HCT116 (cell line): ENCODE data around the gene PPHLN1. TPM values are rescaled to one million over a fixed set of nuclear protein-coding genes. Genes with fewer than 3 reads are reported as not detected.

Experiments
- ATAC-seq: fragments of 200-7000 bp; cut with Tn5 transposase; 2 replicates; pipeline ENCODE4 v1.9.1; 2020; ENCODE audit warnings: mild to moderate bottlenecking, moderate library complexity
- BruUV-seq: library from RNA; stranded (reverse); fragments of 400-500 nt; replicated peaks from 2 replicates; lab custom pipeline; 2021; lab: Mats Ljungman, UMichigan
- CTCF ChIA-PET: fragments of 300-600 bp; sonication (Branson Sonifier 250); formaldehyde crosslinking; loops from one replicate; lab custom pipeline; 2021; ENCODE audit warnings: antibody characterized with exemption; lab: Charles Lee
- POLR2A ChIA-PET: fragments of 300-600, 350-600 bp; sonication (Branson Sonifier 250); formaldehyde crosslinking; loops from one replicate; lab custom pipeline; 2021; ENCODE audit warnings: antibody characterized with exemption; lab: Charles Lee
- RAD21 ChIA-PET, 2 experiments: fragments of 300-600 bp; sonication (Branson Sonifier 250); formaldehyde crosslinking; loops; one replicate each; lab custom pipeline; 2023; ENCODE audit warnings: low total read pairs in 2 of 2; ENCODE audit not compliant: uncharacterized antibody in 2 of 2, unreplicated experiment in 2 of 2, low non-redundant PET in 1 of 2; lab: Charles Lee
- DNase-seq: peaks from one replicate; pipeline ENCODE4 v3.0.0-alpha.2; 2010; ENCODE audit warnings: low read depth, low spot score
- H2AFZ ChIP-seq: fragments of 200-600 bp; shearing (Covaris generic), sonication (generic); 2 replicates; pipeline ENCODE4 v1.6.1; 2017; ENCODE audit warnings: low read depth, mixed run types, mixed read lengths, antibody characterized with exemption, low read length; ENCODE audit not compliant: poor library complexity, severe bottlenecking
- H3K27ac ChIP-seq: 2 replicates; pipeline ENCODE4 v1.5.1; 2012; ENCODE audit warnings: low read depth, low read length
- H3K27me3 ChIP-seq: fragments of 200-600 bp; sonication (generic); 2 replicates; pipeline ENCODE4 v1.6.1; 2016; ENCODE audit warnings: mixed run types, low read length, mixed read lengths; ENCODE audit not compliant: insufficient read depth
- H3K36me3 ChIP-seq, 2 experiments: fragments of 200-500 bp in 1 of 2; fragments of 200-600 bp in 1 of 2; sonication (Bioruptor generic) in 1 of 2; sonication (generic) in 1 of 2; 2 replicates each; pipeline versions ENCODE4 v1.5.1 to v1.6.1; 2014 to 2016; ENCODE audit warnings: low read length in 2 of 2, inconsistent platforms in 1 of 2, mixed read lengths in 1 of 2, mixed run types in 1 of 2; ENCODE audit not compliant: insufficient read depth in 2 of 2, control insufficient read depth in 1 of 2
- H3K4me1 ChIP-seq, 2 experiments: fragments of 200-600 bp in 1 of 2; sonication (generic) in 1 of 2; 2 replicates each; pipeline versions ENCODE4 v1.5.1 to v1.6.1; 2012 to 2017; ENCODE audit warnings: low read length in 2 of 2, inconsistent platforms in 1 of 2, mild to moderate bottlenecking in 1 of 2, mixed read lengths in 1 of 2, mixed run types in 1 of 2, moderate library complexity in 1 of 2; ENCODE audit not compliant: insufficient read depth in 2 of 2, control insufficient read depth in 1 of 2
- H3K4me2 ChIP-seq: fragments of 200-600 bp; sonication (generic); 2 replicates; pipeline ENCODE4 v1.6.1; 2017; ENCODE audit warnings: mixed run types, low read length, mixed read lengths
- H3K4me3 ChIP-seq, 2 experiments: fragments of 200-600 bp in 1 of 2; sonication (generic) in 1 of 2; replicated peaks in 1 of 2; 2 replicates each; pipeline ENCODE4 v1.5.1; 2011 to 2016; ENCODE audit warnings: low read length in 2 of 2, control low read depth in 1 of 2, low read depth in 1 of 2, mild to moderate bottlenecking in 1 of 2, mixed read lengths in 1 of 2, mixed run types in 1 of 2
- H3K79me2 ChIP-seq: fragments of 200-600 bp; sonication (generic); 2 replicates; pipeline ENCODE4 v1.6.1; 2017; ENCODE audit warnings: mild to moderate bottlenecking, mixed run types, low read length, moderate library complexity, mixed read lengths; ENCODE audit not compliant: insufficient read depth
- H3K9ac ChIP-seq: fragments of 200-600 bp; sonication (generic); 2 replicates; pipeline ENCODE4 v1.6.1; 2016; ENCODE audit warnings: low read length, mixed read lengths
- H3K9me2 ChIP-seq: fragments of 200-600 bp; sonication (generic), shearing (Covaris generic); 2 replicates; pipeline ENCODE4 v1.6.1; 2017; ENCODE audit warnings: mixed run types, mild to moderate bottlenecking, moderate library complexity; ENCODE audit not compliant: insufficient read depth
- H3K9me3 ChIP-seq, 2 experiments: fragments of 200-500 bp in 1 of 2; fragments of 200-600 bp in 1 of 2; sonication (Bioruptor generic) in 1 of 2; sonication (generic) in 1 of 2; 2 replicates each; pipeline ENCODE4 v1.6.1; 2014 to 2017; ENCODE audit warnings: low read length in 2 of 2, mixed read lengths in 2 of 2, inconsistent platforms in 1 of 2, low read depth in 1 of 2, mild to moderate bottlenecking in 1 of 2, mixed run types in 1 of 2, moderate library complexity in 1 of 2; ENCODE audit not compliant: control insufficient read depth in 1 of 2, insufficient read depth in 1 of 2
- H4K20me1 ChIP-seq: fragments of 200-600 bp; sonication (generic), shearing (Covaris generic); 2 replicates; pipeline ENCODE4 v1.6.1; 2017; ENCODE audit warnings: mixed run types, mild to moderate bottlenecking, moderate library complexity; ENCODE audit not compliant: insufficient read depth
- ATF3 ChIP-seq: IDR thresholded peaks from 2 replicates; pipeline ENCODE4 v1.6.1; 2012
- CEBPB ChIP-seq: IDR thresholded peaks from 2 replicates; pipeline ENCODE4 v1.6.1; 2012; ENCODE audit warnings: low read depth
- CTCF ChIP-seq, 3 experiments: fragments of 200-600 bp in 1 of 3; sonication (generic) in 1 of 3; IDR thresholded peaks in 2 of 3; conservative IDR thresholded peaks in 1 of 3; 2 replicates each; pipeline ENCODE4 v1.5.1; 2012 to 2017; ENCODE audit warnings: low read depth in 2 of 3, low read length in 2 of 3, antibody characterized with exemption in 1 of 3, borderline replicate concordance in 1 of 3, control low read depth in 1 of 3, mild to moderate bottlenecking in 1 of 3, mixed read lengths in 1 of 3, mixed run types in 1 of 3, moderate library complexity in 1 of 3; ENCODE audit not compliant: insufficient read depth in 1 of 3
- ELF1 ChIP-seq: IDR thresholded peaks from 2 replicates; pipeline ENCODE4 v1.6.1; 2012; ENCODE audit warnings: low read depth, borderline replicate concordance
- EZH2 ChIP-seq: fragments of 200-600 bp; sonication (generic); IDR thresholded peaks from 2 replicates; pipeline ENCODE4 v1.6.1; 2017; ENCODE audit warnings: antibody characterized with exemption, mixed run types
- MAX ChIP-seq: IDR thresholded peaks from 2 replicates; pipeline ENCODE4 v1.6.1; 2012
- RAD21 ChIP-seq: IDR thresholded peaks from 2 replicates; pipeline ENCODE4 v1.6.1; 2012; ENCODE audit warnings: low read depth, mild to moderate bottlenecking
- REST ChIP-seq: IDR thresholded peaks from 2 replicates; pipeline ENCODE4 v1.6.1; 2012; ENCODE audit warnings: low read depth
- SRF ChIP-seq: IDR thresholded peaks from 2 replicates; pipeline ENCODE4 v1.6.1; 2012; ENCODE audit warnings: low read depth
- YY1 ChIP-seq: IDR thresholded peaks from 2 replicates; pipeline ENCODE4 v1.6.1; 2011; ENCODE audit warnings: low read length, low read depth, moderate library complexity, mild to moderate bottlenecking; ENCODE audit not compliant: insufficient replicate concordance; ENCODE audit errors: extremely low read depth
- intact Hi-C: fragments of 100-400 bp; cut with micrococcal nuclease; formaldehyde crosslinking; loops from 2 replicates; pipeline ENCODE4 v1.10.0; 2022
- total RNA-seq: library from RNA; stranded (reverse); gene quantifications from one replicate; pipeline ENCODE4 v1.2.1, GENCODE V29; 2021; ENCODE audit not compliant: unreplicated experiment

Gene PPHLN1
- total RNA-seq, 1 experiment from 2014 or later, result 57.4 TPM

GRCh38 chr12:42284157-42284556 lies 41.8 kb upstream of the PPHLN1 start:
- Histone ChIP-seq H3K9me2 (no peaks in the 10 kb centered on the region), H3K36me3 (no peaks in the 10 kb centered on the region), H3K27me3 (no peaks in the 10 kb centered on the region), H2AFZ (no peak overlapping the region), H3K79me2 (no peaks in the 10 kb centered on the region), H3K9me3 (no peaks in the 10 kb centered on the region), H3K9ac (no peak overlapping the region), H3K27ac (no peak overlapping the region), H3K4me1 (no peaks in the 10 kb centered on the region), H3K4me3 (no peak overlapping the region), H4K20me1 (no peaks in the 10 kb centered on the region), H3K4me2 (no peak overlapping the region)
- DNase-seq, result no peak
- ChIA-PET POLR2A (no interaction called here), RAD21 (interaction anchor here in 1 of 2 experiments (0.7 kb wide), 1 partner anchor 153 kb away, joined by 19 read pairs; no protein-coding TSS in a partner anchor), CTCF (no interaction called here)
- no peak for TF ChIP-seq YY1
- no peak for TF ChIP-seq SRF
- no peak for TF ChIP-seq MAX
- no peak for TF ChIP-seq RAD21
- no peak for TF ChIP-seq ELF1
- TF ChIP-seq CTCF (IDR thresholded peaks at IDR 0.05 in 2 of 3, conservative IDR thresholded peaks at IDR 0.05 in 1 of 3; ENCODE audit: borderline replicate concordance in 1 of 3, insufficient read depth in 1 of 3, low read depth in 2 of 3, low read length in 2 of 3), result no peak
- no peak for TF ChIP-seq ATF3
- TF ChIP-seq EZH2, result no peak
- no peak for TF ChIP-seq CEBPB
- no peak for TF ChIP-seq REST
- intact Hi-C loops, result no loop called here
- no peak for ATAC-seq
- no TSS peak for BruUV-seq
